Spinal cord (tissue), 10 donors: ENCODE results near the gene PDE4B. TPM values are rescaled to one million over a fixed set of nuclear protein-coding genes. Genes with fewer than 3 reads are reported as not detected.

Experiments used
- DNase-seq, 6 donors: peaks; one replicate each; pipeline versions ENCODE4 v3.0.0 to v3.0.0-alpha.2; 2013 to 2015; ENCODE audit warnings: low spot score in 6 of 6, low read depth in 4 of 6
- H3K27ac ChIP-seq: one replicate; pipeline ENCODE4 v1.5.1; 2013; ENCODE audit warnings: low read depth, low read length, control low read depth
- H3K27me3 ChIP-seq: one replicate; pipeline ENCODE4 v1.6.1; 2013; ENCODE audit warnings: low read length; ENCODE audit not compliant: control insufficient read depth, insufficient read depth
- H3K36me3 ChIP-seq: one replicate; pipeline ENCODE4 v1.6.1; 2013; ENCODE audit warnings: low read length; ENCODE audit not compliant: control insufficient read depth, insufficient read depth
- H3K4me1 ChIP-seq: one replicate; pipeline ENCODE4 v1.6.1; 2013; ENCODE audit warnings: low read length; ENCODE audit not compliant: control insufficient read depth, insufficient read depth
- H3K4me3 ChIP-seq: one replicate; pipeline ENCODE4 v1.5.1; 2013; ENCODE audit warnings: low read depth, low read length, control low read depth
- H3K9me3 ChIP-seq: one replicate; pipeline ENCODE4 v1.6.1; 2013; ENCODE audit warnings: low read length; ENCODE audit not compliant: control insufficient read depth, insufficient read depth
- WGBS: methylation state at CpG from one replicate; pipeline ENCODE4 v1.1.5; 2013; ENCODE audit warnings: missing lambda C conversion rate; ENCODE audit not compliant: insufficient coverage; 5-methylcytosine and 5-hydroxymethylcytosine counted together
- polyA plus RNA-seq, 2 donors: library from polyadenylated mRNA; unstranded; fragments of 120-200 nt; gene quantifications; one replicate each; pipeline ENCODE4 v1.2.1, GENCODE V29; 2013; ENCODE audit not compliant: insufficient read length in 2 of 2
- total RNA-seq, 2 donors: library from RNA; depleted of rRNA in 1 of 2; stranded (reverse); fragments of 120-200 nt in 1 of 2; fragments of >200 nt in 1 of 2; gene quantifications; one replicate each; pipeline versions ENCODE4 v1.2.3 to v1.2.4, GENCODE V29; 2013 to 2014
- donor health status: healthy.

Gene PDE4B
- total and polyA plus RNA-seq, 4 donors: 57.7 to 181 (median 90.7) TPM

DNA sequence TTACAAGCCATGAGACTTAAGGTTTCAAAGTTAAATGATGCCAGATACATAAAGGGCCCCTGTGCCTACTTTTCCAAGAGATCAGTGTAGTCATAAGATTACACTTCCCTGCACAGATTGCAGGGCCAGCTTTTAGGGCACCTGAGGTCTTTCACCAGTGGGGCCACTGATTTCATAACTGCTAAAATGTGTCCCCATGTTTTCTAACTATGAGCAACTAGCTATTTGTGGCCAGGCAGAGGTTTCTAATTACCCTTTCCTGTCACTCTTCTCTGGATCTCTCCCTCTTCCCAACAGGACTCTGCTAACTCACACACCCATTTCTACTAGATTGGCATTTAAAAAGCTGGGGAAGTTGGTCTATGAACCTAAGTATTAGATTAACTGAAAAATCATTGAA, 534.2 kb downstream of the PDE4B start:
- H3K27me3 ChIP-seq: no peaks in the 10 kb centered on the region
- no peak for DNase-seq
- H3K4me3 ChIP-seq: no peak overlapping the region
- H3K9me3 ChIP-seq: no peaks in the 10 kb centered on the region
- no peaks in the 10 kb centered on the region for H3K4me1 ChIP-seq
- no peaks in the 10 kb centered on the region for H3K36me3 ChIP-seq
- H3K27ac ChIP-seq: no peak overlapping the region

DNA sequence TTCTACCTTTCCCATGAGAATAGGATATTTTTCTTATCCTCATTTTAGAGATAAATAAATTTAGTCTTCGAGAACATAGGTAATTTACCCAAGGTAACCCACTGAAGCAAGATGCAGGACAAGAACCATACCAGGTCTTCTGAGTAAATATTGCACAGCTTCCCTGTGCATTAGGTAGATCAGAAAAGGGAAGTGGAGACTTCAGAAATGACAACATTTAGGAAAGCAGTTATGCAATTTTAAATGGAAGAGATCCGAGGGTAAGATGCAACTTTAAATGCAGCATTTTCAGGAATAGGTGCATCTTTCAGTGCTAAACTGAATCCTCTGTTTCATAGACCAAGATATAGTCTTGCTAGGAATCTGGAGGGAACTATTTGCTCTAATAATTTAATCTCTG, 534.9 kb downstream of the PDE4B start:
- Histone ChIP-seq H3K9me3 (no peaks in the 10 kb centered on the region), H3K36me3 (no peaks in the 10 kb centered on the region), H3K27ac (no peak overlapping the region), H3K4me3 (no peak overlapping the region), H3K4me1 (peaks cover 6% of the 10 kb centered on the region), H3K27me3 (no peaks in the 10 kb centered on the region)
- 83% methylated on average over 1 of the region's 2 CpGs for WGBS
- DNase-seq: no peak

DNA sequence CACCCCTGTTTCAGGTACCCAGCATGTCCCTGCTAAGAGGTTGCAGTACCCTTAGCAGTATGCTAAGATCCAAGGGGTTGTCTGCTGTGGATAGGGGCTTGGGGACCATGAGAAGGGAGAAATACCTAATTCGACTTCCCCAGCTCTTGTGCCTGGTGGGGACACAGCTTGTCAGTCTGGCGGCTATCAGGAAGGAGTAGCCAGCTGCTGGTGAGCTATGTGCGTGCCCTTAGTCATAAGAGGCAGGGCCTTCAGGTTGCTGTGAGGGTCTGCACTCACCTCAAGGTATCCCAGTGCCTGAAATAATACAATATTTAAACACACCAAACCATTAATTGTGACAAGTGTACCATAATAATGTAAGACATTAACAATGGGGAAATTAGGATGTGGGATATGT, 536.2 kb downstream of the PDE4B start:
- H3K27ac ChIP-seq: no peak overlapping the region
- H3K36me3 ChIP-seq: peaks cover 2% of the 10 kb centered on the region
- peaks cover 10% of the 10 kb centered on the region for H3K4me1 ChIP-seq
- DNase-seq: no peak
- H3K9me3 ChIP-seq: no peaks in the 10 kb centered on the region
- 73% methylated on average over 2 of the region's 3 CpGs for WGBS
- H3K27me3 ChIP-seq: no peaks in the 10 kb centered on the region
- no peak overlapping the region for H3K4me3 ChIP-seq

DNA sequence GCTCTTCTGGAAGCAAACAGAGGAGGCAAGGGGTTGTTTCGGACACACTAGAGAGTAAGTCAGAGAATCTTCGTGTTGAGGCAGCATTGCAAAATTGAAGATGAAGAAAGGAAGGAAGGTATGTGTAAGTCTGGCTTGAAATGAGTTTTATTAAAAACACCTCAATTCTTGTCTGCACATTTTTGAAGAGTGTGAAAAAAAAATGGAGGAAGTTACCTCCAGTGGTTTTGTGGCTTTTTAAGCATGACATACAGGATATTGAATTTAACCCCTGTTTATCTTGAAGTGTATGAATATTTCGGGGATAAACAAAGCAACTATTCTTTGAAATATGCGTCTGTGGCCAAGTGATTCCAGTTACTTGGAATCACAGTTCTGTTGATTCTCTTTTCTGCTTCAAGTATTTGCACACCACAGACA, 538.0 kb downstream of the PDE4B start:
- Histone ChIP-seq H3K27me3 (no peaks in the 10 kb centered on the region), H3K4me1 (peaks cover 10% of the 10 kb centered on the region), H3K27ac (peak overlapping the region; percentile 37), H3K36me3 (peaks cover 2% of the 10 kb centered on the region), H3K9me3 (no peaks in the 10 kb centered on the region), H3K4me3 (no peak overlapping the region)
- DNase-seq: no peak
- WGBS: 92% methylated on average over 2 of the region's 4 CpGs

DNA sequence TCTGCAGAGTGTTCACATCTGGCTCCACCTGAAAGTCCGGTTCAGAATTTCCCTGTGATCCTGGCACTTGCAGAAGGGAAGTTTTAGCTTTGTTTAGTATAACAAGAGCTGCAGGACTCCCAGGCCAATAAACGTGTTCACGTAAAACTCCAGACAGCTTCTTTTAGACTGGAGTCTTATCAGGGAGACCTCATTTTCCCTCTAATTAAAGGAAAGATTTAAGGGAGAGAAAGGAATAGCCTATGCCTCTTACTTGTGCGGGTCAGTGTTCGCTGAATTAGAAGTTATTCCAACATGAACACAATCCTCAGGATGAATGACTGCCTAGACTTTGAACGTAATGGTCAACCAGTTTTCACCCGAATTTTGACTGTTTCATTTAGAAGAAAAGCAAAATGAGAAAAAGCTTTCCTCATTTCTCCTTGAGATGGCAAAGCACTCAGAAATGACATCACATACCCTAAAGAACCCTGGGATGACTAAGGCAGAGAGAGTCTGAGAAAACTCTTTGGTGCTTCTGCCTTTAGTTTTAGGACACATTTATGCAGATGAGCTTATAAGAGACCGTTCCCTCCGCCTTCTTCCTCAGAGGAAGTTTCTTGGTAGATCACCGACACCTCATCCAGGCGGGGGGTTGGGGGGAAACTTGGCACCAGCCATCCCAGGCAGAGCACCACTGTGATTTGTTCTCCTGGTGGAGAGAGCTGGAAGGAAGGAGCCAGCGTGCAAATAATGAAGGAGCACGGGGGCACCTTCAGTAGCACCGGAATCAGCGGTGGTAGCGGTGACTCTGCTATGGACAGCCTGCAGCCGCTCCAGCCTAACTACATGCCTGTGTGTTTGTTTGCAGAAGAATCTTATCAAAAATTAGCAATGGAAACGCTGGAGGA, 539.2 kb downstream of the PDE4B start:
- Histone ChIP-seq H3K4me3 (peak overlapping the region; percentile 50), H3K27ac (peak overlapping the region; percentile 86), H3K9me3 (no peaks in the 10 kb centered on the region), H3K36me3 (peaks cover 2% of the 10 kb centered on the region), H3K27me3 (no peaks in the 10 kb centered on the region), H3K4me1 (peaks cover 12% of the 10 kb centered on the region)
- 6% methylated on average over 7 of the region's 18 CpGs for WGBS
- DNase-seq: peak in 2 of 6 donors; percentile 64 to 66

DNA sequence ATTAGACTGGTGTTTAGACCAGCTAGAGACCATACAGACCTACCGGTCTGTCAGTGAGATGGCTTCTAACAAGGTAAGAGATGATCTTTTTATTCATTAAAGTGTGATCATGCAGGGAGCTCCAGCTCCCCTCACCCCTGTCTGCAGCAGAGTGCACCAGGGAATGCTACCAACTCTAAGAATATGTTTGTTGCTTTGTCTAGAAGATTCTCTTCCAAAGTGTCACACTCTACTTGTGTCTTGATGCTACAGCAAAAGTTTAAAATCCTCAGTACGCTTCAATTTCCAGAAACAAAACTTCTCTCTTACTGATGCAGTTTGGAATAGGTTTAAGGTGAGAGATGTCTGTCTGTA, 539.8 kb downstream of the PDE4B start:
- peak overlapping the region; percentile 86 for H3K27ac ChIP-seq
- H3K4me3 ChIP-seq: peak overlapping the region; percentile 50
- no CpG with 5 or more reads among the region's 2 CpGs for WGBS
- DNase-seq: no peak
- no peaks in the 10 kb centered on the region for H3K27me3 ChIP-seq
- peaks cover 6% of the 10 kb centered on the region for H3K36me3 ChIP-seq
- H3K4me1 ChIP-seq: peaks cover 15% of the 10 kb centered on the region
- no peaks in the 10 kb centered on the region for H3K9me3 ChIP-seq

DNA sequence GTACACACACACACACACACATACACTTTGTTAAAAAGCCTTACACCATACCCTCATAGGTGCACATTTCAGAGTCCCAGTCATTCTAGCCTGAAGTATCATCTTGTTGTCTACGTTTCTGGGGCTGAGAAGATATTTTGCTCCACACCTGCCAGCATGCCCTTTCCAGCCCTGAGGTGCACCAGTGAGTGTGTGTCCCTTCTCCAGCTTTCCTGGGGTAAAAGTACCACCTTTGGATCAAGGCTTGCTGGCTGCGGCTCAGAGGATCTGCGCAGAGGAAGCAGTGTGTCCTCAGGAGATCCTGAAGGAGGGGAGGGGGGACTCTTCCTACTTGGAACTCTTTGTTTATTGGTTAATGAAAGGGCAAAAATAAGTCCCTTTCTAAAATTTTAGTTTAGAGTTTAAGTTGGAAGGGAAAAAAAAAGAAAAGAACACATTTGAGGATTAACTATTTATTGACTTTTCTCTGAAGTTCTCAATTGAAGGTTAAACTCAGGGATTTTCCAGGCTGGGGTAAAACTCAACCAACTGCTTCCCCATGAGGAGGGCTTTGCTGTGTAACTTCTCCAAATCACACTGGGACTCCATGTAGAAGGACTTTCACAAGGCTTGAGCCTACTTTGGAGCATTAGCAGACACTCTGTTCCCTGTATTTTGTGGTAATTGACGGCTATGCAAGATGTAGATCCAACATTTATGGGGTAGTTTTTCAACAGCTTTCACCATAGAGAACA, 540.9 kb downstream of the PDE4B start:
- no peaks in the 10 kb centered on the region for H3K27me3 ChIP-seq
- peak overlapping the region; percentile 50 for H3K4me3 ChIP-seq
- peaks cover 15% of the 10 kb centered on the region for H3K4me1 ChIP-seq
- H3K27ac ChIP-seq: peak overlapping the region; percentile 65
- H3K36me3 ChIP-seq: peaks cover 6% of the 10 kb centered on the region
- DNase-seq: no peak
- WGBS: 67% methylated on average over 3 of the region's 4 CpGs
- H3K9me3 ChIP-seq: no peaks in the 10 kb centered on the region

DNA sequence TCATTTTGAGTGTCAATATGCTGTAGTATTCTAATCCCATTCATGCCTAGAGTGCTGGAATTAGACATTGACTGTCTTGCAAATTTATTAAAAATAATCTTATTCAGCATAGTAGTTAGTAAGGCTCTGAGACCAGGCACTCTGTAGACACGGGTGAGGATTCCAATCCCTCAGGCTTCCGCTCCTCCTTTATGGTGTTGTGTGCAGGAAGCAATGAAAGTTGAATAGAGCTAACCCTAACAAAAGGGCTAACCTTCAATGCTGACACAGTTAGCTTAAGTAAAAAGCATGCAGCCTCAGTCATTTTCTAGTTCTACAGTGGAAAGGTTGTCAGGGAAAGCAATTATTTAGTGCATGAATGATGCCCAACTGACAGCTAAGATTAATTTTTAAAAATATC, 541.6 kb downstream of the PDE4B start:
- Histone ChIP-seq H3K27ac (peak overlapping the region; percentile 65), H3K4me1 (peaks cover 15% of the 10 kb centered on the region), H3K36me3 (peaks cover 6% of the 10 kb centered on the region), H3K9me3 (no peaks in the 10 kb centered on the region), H3K27me3 (no peaks in the 10 kb centered on the region), H3K4me3 (peak overlapping the region; percentile 50)
- WGBS: no CpG with 5 or more reads among the region's 2 CpGs
- DNase-seq: no peak

DNA sequence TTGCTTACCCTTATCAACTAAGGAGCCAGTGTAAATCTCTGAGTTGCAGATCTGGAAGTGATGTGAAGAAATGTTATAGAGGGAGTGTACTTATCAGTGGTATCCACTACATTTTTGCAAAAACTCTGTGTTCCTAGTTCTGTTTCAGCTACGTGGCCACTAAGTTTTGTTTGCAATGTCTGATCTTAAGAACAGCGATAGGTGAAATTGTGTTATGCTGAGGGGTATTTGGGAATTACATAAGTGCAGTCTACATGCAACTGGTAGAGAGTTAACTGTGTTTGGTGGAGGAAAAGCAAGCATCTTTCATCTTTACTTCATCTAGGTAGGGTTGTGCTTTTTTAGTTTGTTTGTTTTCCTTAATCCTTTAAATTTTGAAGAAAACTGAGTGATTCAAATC, 542.4 kb downstream of the PDE4B start:
- H3K4me1 ChIP-seq: peaks cover 15% of the 10 kb centered on the region
- no peaks in the 10 kb centered on the region for H3K27me3 ChIP-seq
- H3K27ac ChIP-seq: peak overlapping the region; percentile 76
- no CpG with 5 or more reads among the region's 2 CpGs for WGBS
- peaks cover 6% of the 10 kb centered on the region for H3K36me3 ChIP-seq
- H3K4me3 ChIP-seq: no peak overlapping the region
- H3K9me3 ChIP-seq: no peaks in the 10 kb centered on the region
- no peak for DNase-seq
